GM19193 (cell line): ENCODE data around the gene PIAS1.

Experiments used
- POLR2A ChIP-seq: IDR thresholded peaks from 4 replicates; pipeline ENCODE4 v1.6.1; 2011; ENCODE audit not compliant: insufficient read depth, insufficient read length; ENCODE audit errors: extremely low read depth

PIAS1 gene

GRCh38 chr15:68080783-68081182 is 26.7 kb downstream of the PIAS1 start:
- no peak for TF ChIP-seq POLR2A

- TF ChIP-seq POLR2A = no peak
Observed at GRCh38 chr15:68081869-68082505, 27.9 kb downstream of the PIAS1 start.

- TF ChIP-seq POLR2A = no peak
Observed at GRCh38 chr15:68082735-68083134, 28.6 kb downstream of the PIAS1 start.

GRCh38 chr15:68083463-68083862 is 29.3 kb downstream of the PIAS1 start:
- TF ChIP-seq POLR2A = no peak

- no peak for TF ChIP-seq POLR2A
Observed at GRCh38 chr15:68085052-68085451, 30.9 kb downstream of the PIAS1 start.

- no peak for TF ChIP-seq POLR2A
Observed at GRCh38 chr15:68091743-68092142, 37.6 kb downstream of the PIAS1 start.

GRCh38 chr15:68096099-68096498 is 42.0 kb downstream of the PIAS1 start:
- TF ChIP-seq POLR2A = no peak

GRCh38 chr15:68097029-68097428 is 42.9 kb downstream of the PIAS1 start:
- no peak for TF ChIP-seq POLR2A

GRCh38 chr15:68098465-68098864 is 44.4 kb downstream of the PIAS1 start:
- TF ChIP-seq POLR2A = no peak

GRCh38 chr15:68100194-68100593 is 46.1 kb downstream of the PIAS1 start:
- TF ChIP-seq POLR2A = no peak

- no peak for TF ChIP-seq POLR2A
Observed at GRCh38 chr15:68103603-68104002, 49.5 kb downstream of the PIAS1 start.

GRCh38 chr15:68106656-68107055 is 52.5 kb downstream of the PIAS1 start:
- TF ChIP-seq POLR2A = no peak

GRCh38 chr15:68107142-68107541 is 53.0 kb downstream of the PIAS1 start:
- no peak for TF ChIP-seq POLR2A

GRCh38 chr15:68112706-68113105 is 58.6 kb downstream of the PIAS1 start:
- no peak for TF ChIP-seq POLR2A

- TF ChIP-seq POLR2A = no peak
Observed at GRCh38 chr15:68113273-68113672, 59.2 kb downstream of the PIAS1 start.

GRCh38 chr15:68113751-68114150 is 59.6 kb downstream of the PIAS1 start:
- TF ChIP-seq POLR2A = no peak

GRCh38 chr15:68114356-68114755 is 60.2 kb downstream of the PIAS1 start:
- no peak for TF ChIP-seq POLR2A
